GM20000 (cell line): ENCODE data around the gene ERBB4.

Source experiments
- DNase-seq: peaks from one replicate; pipeline ENCODE4 v3.0.0; 2012; ENCODE audit warnings: low spot score
- TF ChIP-seq, protein P1 (sequence below): IDR thresholded peaks from 2 replicates; pipeline ENCODE4 v1.5.1; 2012; ENCODE audit warnings: mild to moderate bottlenecking, control low read depth; ENCODE audit errors: extremely low read depth, missing control alignments

Gene ERBB4

DNA sequence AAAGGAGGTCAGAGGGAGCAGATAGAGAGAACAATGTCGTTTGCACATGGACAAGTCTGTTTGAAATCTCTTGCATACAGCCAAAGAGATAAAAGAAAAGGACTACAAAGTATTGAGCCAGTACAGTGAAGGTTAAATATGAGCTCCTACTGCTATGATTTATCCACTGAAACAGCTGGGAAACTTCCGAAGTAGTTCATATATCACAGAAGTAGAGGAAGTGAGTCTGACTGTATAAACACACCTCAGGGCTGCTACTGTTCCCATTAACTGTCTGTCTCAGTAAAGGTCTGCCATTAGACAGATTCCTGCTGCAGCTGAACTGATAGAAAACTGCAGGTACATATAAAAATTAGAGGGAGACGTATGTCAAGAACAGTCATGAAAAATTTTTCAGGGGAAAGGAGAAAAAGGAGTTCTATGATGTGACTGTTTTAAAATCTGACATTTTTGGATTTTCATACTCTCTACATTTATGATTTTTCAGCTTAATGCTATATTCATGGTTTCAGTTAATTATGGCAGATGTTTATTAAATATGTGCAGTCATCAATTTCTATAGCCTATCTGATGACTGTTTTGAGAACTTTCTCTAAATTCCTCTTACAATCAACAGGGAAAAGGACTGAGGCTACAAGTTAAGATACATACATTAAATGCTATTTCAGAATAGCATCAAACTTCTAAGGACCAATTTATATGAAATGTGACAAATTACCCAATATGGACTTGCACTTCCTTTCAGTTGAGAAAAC is 364.7 kb downstream of the ERBB4 start:
- TF ChIP-seq, protein P1, sequence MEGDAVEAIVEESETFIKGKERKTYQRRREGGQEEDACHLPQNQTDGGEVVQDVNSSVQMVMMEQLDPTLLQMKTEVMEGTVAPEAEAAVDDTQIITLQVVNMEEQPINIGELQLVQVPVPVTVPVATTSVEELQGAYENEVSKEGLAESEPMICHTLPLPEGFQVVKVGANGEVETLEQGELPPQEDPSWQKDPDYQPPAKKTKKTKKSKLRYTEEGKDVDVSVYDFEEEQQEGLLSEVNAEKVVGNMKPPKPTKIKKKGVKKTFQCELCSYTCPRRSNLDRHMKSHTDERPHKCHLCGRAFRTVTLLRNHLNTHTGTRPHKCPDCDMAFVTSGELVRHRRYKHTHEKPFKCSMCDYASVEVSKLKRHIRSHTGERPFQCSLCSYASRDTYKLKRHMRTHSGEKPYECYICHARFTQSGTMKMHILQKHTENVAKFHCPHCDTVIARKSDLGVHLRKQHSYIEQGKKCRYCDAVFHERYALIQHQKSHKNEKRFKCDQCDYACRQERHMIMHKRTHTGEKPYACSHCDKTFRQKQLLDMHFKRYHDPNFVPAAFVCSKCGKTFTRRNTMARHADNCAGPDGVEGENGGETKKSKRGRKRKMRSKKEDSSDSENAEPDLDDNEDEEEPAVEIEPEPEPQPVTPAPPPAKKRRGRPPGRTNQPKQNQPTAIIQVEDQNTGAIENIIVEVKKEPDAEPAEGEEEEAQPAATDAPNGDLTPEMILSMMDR, result no peak

DNA sequence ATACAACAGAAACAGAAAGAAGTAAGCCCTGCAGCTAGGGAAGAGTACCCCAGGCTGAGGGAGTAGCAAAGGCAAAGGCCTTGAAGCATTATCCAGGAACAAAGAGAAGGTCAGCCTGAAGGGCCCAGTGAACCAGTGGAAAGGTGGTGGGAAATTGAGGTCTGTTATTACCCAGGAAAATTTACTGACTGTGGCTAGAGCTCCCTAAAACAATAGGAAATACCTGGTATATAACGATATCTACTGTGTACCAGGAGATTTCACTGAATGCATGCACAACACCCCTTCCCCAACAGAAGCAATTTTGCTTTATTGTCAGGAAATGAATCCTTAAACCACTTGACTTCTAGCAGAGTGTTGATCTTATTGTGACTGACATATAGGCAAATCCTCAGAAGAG is 365.3 kb downstream of the ERBB4 start:
- no peak for DNase-seq
- TF ChIP-seq, protein P1, result no peak

More for the DNA sequence above, 364.7 kb downstream of the ERBB4 start:
- DNase-seq, result no peak

DNA sequence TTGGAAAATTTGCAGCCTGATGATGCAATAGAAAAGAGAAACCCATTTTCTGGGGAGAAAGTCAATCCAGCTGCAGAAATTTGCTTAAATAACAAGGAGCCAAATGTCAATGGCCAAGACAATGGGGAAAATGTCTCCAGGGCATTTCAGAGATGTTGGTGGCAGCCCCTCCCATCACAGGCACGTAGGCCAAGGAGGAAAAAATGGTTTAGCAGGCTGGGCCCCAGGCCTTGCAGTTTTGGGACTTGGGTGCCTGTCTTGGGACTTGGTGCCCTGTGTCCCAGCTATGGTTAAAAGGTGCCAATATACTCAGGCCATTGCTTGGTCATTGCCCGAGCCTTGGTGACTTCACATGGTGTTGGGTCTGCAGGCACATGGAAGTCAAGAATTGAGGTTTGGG is 368.2 kb downstream of the ERBB4 start:
- DNase-seq, result no peak
- TF ChIP-seq, protein P1, result no peak

DNA sequence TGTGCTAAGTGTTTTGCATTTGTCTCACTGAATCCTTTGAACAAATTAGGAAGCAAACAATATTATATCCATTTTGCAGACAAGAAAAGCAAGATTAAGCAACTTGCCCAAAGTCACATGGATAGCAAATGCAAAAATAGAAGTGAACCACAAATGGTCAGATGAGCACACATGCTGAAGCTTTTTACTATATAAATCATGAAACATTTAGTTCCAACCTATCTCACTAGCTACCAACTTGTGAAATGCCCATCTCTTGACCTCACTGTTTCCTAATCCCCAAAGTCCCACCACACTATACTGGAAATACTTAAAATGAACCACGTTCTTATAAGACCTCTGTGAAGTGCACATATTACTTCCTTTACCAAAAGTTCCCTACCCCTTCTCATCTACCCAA is 380.5 kb downstream of the ERBB4 start:
- TF ChIP-seq, protein P1, result no peak
- DNase-seq, result no peak

DNA sequence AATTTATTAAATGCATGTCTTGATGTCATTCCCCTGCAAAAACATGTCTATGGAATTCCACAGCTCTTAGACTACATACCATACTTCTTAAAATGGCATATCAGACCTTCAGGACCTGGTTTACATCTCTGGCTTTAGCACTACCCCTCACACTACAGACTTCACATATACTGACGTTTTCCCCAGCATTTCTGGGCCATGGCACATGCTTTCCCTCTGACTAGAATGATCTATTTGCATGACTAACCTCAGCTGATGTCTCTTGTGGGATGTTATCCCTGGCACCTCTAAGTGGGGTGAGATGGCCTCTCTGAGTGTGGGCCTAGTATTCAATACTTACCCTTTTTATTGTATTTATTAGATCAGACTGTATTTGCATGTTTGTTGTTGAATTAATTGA is 381.6 kb downstream of the ERBB4 start:
- TF ChIP-seq, protein P1, result no peak
- no peak for DNase-seq

DNA sequence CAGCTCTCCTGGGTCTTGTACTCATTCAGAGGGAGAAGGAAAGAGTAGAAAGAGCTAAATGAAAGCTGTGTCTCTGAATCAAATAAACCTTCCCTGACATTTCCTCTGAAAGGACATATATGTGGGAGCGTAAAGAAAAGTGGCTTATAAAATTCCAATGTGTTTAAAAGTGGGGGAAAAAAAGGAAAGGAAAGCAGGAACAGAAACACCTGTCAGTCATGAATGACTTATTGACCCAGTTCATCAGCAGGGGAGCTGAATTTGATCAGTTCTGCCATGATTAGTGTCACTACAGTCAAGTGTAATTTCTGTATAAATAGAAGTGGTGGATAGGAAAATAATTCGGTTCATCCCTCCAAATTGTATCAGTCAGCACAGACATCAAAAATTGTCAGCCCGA is 382.5 kb downstream of the ERBB4 start:
- TF ChIP-seq, protein P1, result no peak
- no peak for DNase-seq

DNA sequence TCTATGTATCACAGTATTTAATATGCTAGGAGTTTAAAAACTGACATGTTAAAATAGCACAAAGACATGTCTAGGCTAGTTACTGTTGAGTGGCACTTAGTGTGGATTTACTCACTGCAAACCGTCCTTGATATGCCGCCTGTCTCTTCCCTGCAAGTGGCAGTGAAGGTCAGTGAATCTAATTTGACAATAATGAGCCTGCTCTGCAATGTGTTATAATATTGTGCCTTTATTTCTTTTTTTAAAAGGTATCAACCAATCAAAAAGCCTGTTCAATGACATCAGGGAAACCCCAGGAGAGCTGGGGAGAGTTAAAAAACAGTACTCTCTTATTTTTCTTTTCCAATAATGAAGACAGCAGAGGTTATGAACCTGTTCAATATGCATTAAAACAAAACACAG is 384.1 kb downstream of the ERBB4 start:
- TF ChIP-seq, protein P1, result no peak
- no peak for DNase-seq
